Measurements from ENCODE around the gene TRIM39. TPM values are rescaled to one million over a fixed set of nuclear protein-coding genes. Genes with fewer than 3 reads are reported as not detected.

TRIM39 gene
- total and polyA plus RNA-seq, 9 of the 15 experiments (the other 6 are each of a cell fraction or from before 2014, with no cell fraction given) = 5.6 to 17.7 (median 12.8) TPM

DNA sequence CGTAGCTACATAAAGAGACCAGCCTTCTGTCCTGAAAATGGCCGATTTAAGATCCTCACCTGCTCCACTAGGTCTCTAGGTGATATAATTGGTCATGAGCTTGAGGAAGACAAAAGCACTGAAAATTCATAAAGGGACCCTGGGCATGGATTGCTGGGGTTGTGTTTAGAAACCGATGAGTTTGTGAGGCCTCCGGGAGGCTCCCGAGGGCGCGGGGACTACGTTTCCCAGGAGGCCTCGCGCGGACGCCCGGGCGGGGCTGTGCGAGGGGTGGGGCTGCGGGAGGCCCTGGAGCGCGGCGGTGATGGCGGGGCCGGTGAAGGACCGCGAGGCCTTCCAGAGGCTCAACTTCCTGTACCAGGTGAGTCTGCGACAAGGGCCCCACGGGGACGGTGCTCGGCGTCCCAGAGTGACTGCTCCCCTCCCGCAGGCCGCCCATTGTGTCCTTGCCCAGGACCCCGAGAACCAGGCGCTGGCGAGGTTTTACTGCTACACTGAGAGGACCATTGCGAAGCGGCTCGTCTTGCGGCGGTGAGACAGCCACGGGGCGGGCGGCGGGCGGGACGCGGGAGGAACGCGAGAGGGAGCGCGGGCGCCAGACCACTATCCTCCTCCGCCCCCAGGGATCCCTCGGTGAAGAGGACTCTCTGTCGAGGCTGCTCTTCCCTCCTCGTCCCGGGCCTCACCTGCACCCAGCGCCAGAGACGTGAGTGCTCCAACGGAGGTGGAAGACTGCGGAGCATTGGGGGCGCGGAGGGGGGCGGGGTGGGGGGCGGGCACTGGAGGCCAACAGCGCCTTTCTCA lies 18.3 kb downstream of the TRIM39 start, which contains the start of gene RPP21 (continued):
- peak; percentile 32 for TF ChIP-seq SAP30 (IDR thresholded peaks at IDR 0.05; ENCODE audit: borderline replicate concordance, insufficient read depth, low read depth, low read length, poor library complexity, severe bottlenecking)
- 0 out of 2 replicates have a peak, but pooled peaks have one; percentile 6 for TF ChIP-seq ZNF766 (CRISPR knock-in tag; conservative IDR thresholded peaks at IDR 0.05)
- no peak for TF ChIP-seq NCOA4 (IDR thresholded peaks at IDR 0.05; ENCODE audit: partially characterized antibody)
- TF ChIP-seq NFRKB (IDR thresholded peaks at IDR 0.05; ENCODE audit: low read depth) = peak; percentile 82; the same call in 1 of the 2 replicates
- peak; percentile 41; the same call in 1 of the 2 replicates for TF ChIP-seq C11orf30 (IDR thresholded peaks at IDR 0.05; ENCODE audit: low read depth)
- peak; percentile 61; the same call in 1 of the 2 replicates for TF ChIP-seq ZNF76 (CRISPR knock-in tag; IDR thresholded peaks at IDR 0.05; ENCODE audit: borderline replicate concordance)
- TF ChIP-seq, protein P1, sequence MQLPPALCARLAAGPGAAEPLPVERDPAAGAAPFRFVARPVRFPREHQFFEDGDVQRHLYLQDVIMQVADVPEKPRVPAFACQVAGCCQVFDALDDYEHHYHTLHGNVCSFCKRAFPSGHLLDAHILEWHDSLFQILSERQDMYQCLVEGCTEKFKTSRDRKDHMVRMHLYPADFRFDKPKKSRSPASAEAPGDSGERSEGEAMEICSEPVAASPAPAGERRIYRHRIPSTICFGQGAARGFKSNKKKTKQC (CRISPR knock-in tag; IDR thresholded peaks at IDR 0.05) = peak; percentile 92
- no peak for TF ChIP-seq DACH1 (IDR thresholded peaks at IDR 0.05; ENCODE audit: partially characterized antibody)
- TF ChIP-seq MAZ (CRISPR knock-in tag; conservative IDR thresholded peaks at IDR 0.05 in 1 of 2, IDR thresholded peaks at IDR 0.05 in 1 of 2) = peak; percentile 97 to 100
- TF ChIP-seq, protein P2, sequence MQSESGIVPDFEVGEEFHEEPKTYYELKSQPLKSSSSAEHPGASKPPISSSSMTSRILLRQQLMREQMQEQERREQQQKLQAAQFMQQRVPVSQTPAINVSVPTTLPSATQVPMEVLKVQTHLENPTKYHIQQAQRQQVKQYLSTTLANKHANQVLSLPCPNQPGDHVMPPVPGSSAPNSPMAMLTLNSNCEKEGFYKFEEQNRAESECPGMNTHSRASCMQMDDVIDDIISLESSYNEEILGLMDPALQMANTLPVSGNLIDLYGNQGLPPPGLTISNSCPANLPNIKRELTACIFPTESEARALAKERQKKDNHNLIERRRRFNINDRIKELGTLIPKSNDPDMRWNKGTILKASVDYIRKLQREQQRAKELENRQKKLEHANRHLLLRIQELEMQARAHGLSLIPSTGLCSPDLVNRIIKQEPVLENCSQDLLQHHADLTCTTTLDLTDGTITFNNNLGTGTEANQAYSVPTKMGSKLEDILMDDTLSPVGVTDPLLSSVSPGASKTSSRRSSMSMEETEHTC (IDR thresholded peaks at IDR 0.05) = no peak
- 0 out of 2 replicates have a peak, but pooled peaks have one; percentile 19 for TF ChIP-seq NCOR1 (IDR thresholded peaks at IDR 0.05)
- no peak for TF ChIP-seq ZNF584 (CRISPR knock-in tag; IDR thresholded peaks at IDR 0.05; ENCODE audit: low read depth)
- peak; percentile 90; the same call in 1 of the 2 replicates for TF ChIP-seq CAMTA2 (CRISPR knock-in tag; conservative IDR thresholded peaks at IDR 0.05)
- TF ChIP-seq ZNF140 (CRISPR knock-in tag; IDR thresholded peaks at IDR 0.05) = no peak
- peak; percentile 23; the same call in 1 of the 2 replicates for TF ChIP-seq CBX1 (IDR thresholded peaks at IDR 0.05; ENCODE audit: low read depth)
- TF ChIP-seq, protein P3, sequence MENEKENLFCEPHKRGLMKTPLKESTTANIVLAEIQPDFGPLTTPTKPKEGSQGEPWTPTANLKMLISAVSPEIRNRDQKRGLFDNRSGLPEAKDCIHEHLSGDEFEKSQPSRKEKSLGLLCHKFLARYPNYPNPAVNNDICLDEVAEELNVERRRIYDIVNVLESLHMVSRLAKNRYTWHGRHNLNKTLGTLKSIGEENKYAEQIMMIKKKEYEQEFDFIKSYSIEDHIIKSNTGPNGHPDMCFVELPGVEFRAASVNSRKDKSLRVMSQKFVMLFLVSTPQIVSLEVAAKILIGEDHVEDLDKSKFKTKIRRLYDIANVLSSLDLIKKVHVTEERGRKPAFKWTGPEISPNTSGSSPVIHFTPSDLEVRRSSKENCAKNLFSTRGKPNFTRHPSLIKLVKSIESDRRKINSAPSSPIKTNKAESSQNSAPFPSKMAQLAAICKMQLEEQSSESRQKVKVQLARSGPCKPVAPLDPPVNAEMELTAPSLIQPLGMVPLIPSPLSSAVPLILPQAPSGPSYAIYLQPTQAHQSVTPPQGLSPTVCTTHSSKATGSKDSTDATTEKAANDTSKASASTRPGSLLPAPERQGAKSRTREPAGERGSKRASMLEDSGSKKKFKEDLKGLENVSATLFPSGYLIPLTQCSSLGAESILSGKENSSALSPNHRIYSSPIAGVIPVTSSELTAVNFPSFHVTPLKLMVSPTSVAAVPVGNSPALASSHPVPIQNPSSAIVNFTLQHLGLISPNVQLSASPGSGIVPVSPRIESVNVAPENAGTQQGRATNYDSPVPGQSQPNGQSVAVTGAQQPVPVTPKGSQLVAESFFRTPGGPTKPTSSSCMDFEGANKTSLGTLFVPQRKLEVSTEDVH (IDR thresholded peaks at IDR 0.05; ENCODE audit: low read depth, partially characterized antibody) = no peak
- TF ChIP-seq RBM22 (IDR thresholded peaks at IDR 0.05; ENCODE audit: low read depth, low read length, poor library complexity, severe bottlenecking) = peak; percentile 78
- TF ChIP-seq ELF4 (CRISPR knock-in tag; IDR thresholded peaks at IDR 0.05) = peak; percentile 63; the same call in 1 of the 2 replicates
- 0 out of 2 replicates have a peak, but pooled peaks have one; percentile 24 for TF ChIP-seq CBFB (CRISPR knock-in tag; IDR thresholded peaks at IDR 0.05)
- TF ChIP-seq NCOA6 (IDR thresholded peaks at IDR 0.05) = no peak
- TF ChIP-seq SMAD1 (IDR thresholded peaks at IDR 0.05; ENCODE audit: low read depth, low read length, partially characterized antibody) = peak; percentile 79
- no peak for TF ChIP-seq XRCC3 (IDR thresholded peaks at IDR 0.05)
